Stimulated activated CD4-positive, alpha-beta T cell treated with anti-CD3 and anti-CD28 coated beads, Interleukin-4, amount 100 ng/mL, for 4 hours (primary cell): ENCODE results near the gene TMEM184A.

ENCODE experiments used
- DNase-seq, 2 experiments: peaks; one replicate each; pipeline ENCODE4 v3.0.0-alpha.2; 2020

Gene TMEM184A

GRCh38 chr7:1550005-1550845, 5.8 kb downstream of the TMEM184A start:
- DNase-seq = no peak

GRCh38 chr7:1549357-1550004, 6.5 kb downstream of the TMEM184A start:
- DNase-seq = no peak

- DNase-seq = no peak
Observed at GRCh38 chr7:1548944-1549343, 7.1 kb downstream of the TMEM184A start.

GRCh38 chr7:1548438-1548831, 7.6 kb downstream of the TMEM184A start:
- DNase-seq = no peak

GRCh38 chr7:1547777-1548437, 8.1 kb downstream of the TMEM184A start:
- no peak for DNase-seq

- DNase-seq = no peak
Observed at GRCh38 chr7:1546909-1547776, 8.9 kb downstream of the TMEM184A start.

- DNase-seq = no peak
Observed at GRCh38 chr7:1546274-1546908, 9.6 kb downstream of the TMEM184A start.

- DNase-seq = no peak
Observed at GRCh38 chr7:1545417-1546246, 10.4 kb downstream of the TMEM184A start.

GRCh38 chr7:1544896-1545416, 11.0 kb downstream of the TMEM184A start:
- no peak for DNase-seq

GRCh38 chr7:1544178-1544895, 11.7 kb downstream of the TMEM184A start:
- no peak for DNase-seq

- no peak for DNase-seq
Observed at GRCh38 chr7:1543826-1544177, 12.2 kb downstream of the TMEM184A start.

GRCh38 chr7:1542841-1543747, 12.9 kb downstream of the TMEM184A start:
- DNase-seq = no peak

GRCh38 chr7:1542329-1542728, 13.7 kb downstream of the TMEM184A start:
- no peak for DNase-seq

GRCh38 chr7:1541431-1542162, 14.4 kb downstream of the TMEM184A start:
- no peak for DNase-seq

GRCh38 chr7:1540776-1541271, 15.2 kb downstream of the TMEM184A start:
- no peak for DNase-seq

- DNase-seq = no peak
Observed at GRCh38 chr7:1539882-1540775, 15.9 kb downstream of the TMEM184A start.

GRCh38 chr7:1539181-1539881, 16.7 kb downstream of the TMEM184A start:
- no peak for DNase-seq
